A673 (cell line): ENCODE results near the gene NEGR1. TPM values are rescaled to one million over a fixed set of nuclear protein-coding genes. Genes with fewer than 3 reads are reported as not detected.

Experiments
- BruUV-seq: library from RNA; stranded (reverse); fragments of 400-500 nt; replicated peaks from 2 replicates; lab custom pipeline; 2021; lab: Mats Ljungman, UMichigan
- CTCF ChIA-PET: fragments of 300-600 bp; sonication (Branson Sonifier 250); formaldehyde crosslinking; loops from one replicate; lab custom pipeline; 2022; ENCODE audit warnings: antibody characterized with exemption; lab: Charles Lee
- POLR2A ChIA-PET: fragments of 300-600 bp; sonication (Branson Sonifier 250); formaldehyde crosslinking; loops from one replicate; lab custom pipeline; 2022; ENCODE audit warnings: antibody characterized with exemption; ENCODE audit not compliant: low non-redundant PET; lab: Charles Lee
- DNase-seq: peaks from one replicate; pipeline ENCODE4 v3.0.0-alpha.2; 2015; ENCODE audit warnings: low spot score
- H3K27ac ChIP-seq: fragments of 200-600 bp; sonication (generic); 2 replicates; pipeline ENCODE4 v1.5.1; 2016; ENCODE audit warnings: mixed run types, low read depth, mild to moderate bottlenecking, mixed read lengths, antibody characterized with exemption, low read length; ENCODE audit not compliant: poor library complexity, severe bottlenecking
- H3K27me3 ChIP-seq: fragments of 200-600 bp; sonication (generic); replicated peaks from 2 replicates; pipeline ENCODE4 v1.6.1; 2017; ENCODE audit warnings: mixed run types, low read depth, mild to moderate bottlenecking, mixed read lengths, antibody characterized with exemption, low read length; ENCODE audit not compliant: insufficient read depth, poor library complexity
- H3K36me3 ChIP-seq: fragments of 200-600 bp; sonication (generic); 2 replicates; pipeline ENCODE4 v1.6.1; 2016; ENCODE audit warnings: mixed run types, mild to moderate bottlenecking, mixed read lengths, antibody characterized with exemption, low read length; ENCODE audit not compliant: insufficient read depth, poor library complexity, severe bottlenecking
- H3K4me1 ChIP-seq: fragments of 200-600 bp; sonication (generic); 2 replicates; pipeline ENCODE4 v1.6.1; 2017; ENCODE audit warnings: mixed run types, mild to moderate bottlenecking, mixed read lengths, antibody characterized with exemption, low read length; ENCODE audit not compliant: insufficient read depth, poor library complexity, severe bottlenecking
- H3K4me3 ChIP-seq: fragments of 200-600 bp; sonication (generic); 2 replicates; pipeline ENCODE4 v1.5.1; 2016; ENCODE audit warnings: low read depth, mixed run types, mild to moderate bottlenecking, mixed read lengths, low read length; ENCODE audit not compliant: poor library complexity, severe bottlenecking
- H3K9me3 ChIP-seq: fragments of 200-600 bp; sonication (generic); 2 replicates; pipeline ENCODE4 v1.6.1; 2016; ENCODE audit warnings: mixed run types, low read depth, mild to moderate bottlenecking, mixed read lengths, antibody characterized with exemption, low read length; ENCODE audit not compliant: poor library complexity, severe bottlenecking
- EZH2 ChIP-seq: fragments of 200-600 bp; sonication (generic); IDR thresholded peaks from 2 replicates; pipeline ENCODE4 v1.6.1; 2017; ENCODE audit warnings: borderline replicate concordance, low read depth, mild to moderate bottlenecking, mixed read lengths, antibody characterized with exemption, low read length; ENCODE audit not compliant: poor library complexity, severe bottlenecking
- intact Hi-C: fragments of 100-400 bp; cut with micrococcal nuclease; formaldehyde crosslinking; loops from one replicate; pipeline ENCODE4 v1.10.0; 2022; ENCODE audit not compliant: unreplicated experiment
- total RNA-seq: library from RNA; stranded (reverse); gene quantifications from 2 replicates; pipeline ENCODE4 v1.2.3, GENCODE V29; 2021
- TF ChIP-seq, protein P1 (sequence below): fragments of 300-800, 200-600 bp; sonication (generic); conservative IDR thresholded peaks from 2 replicates; pipeline ENCODE4 v1.5.1; 2017; ENCODE audit warnings: low read depth, mild to moderate bottlenecking, antibody characterized with exemption, low read length, moderate library complexity, mixed read lengths

NEGR1 gene
- total RNA-seq, 1 experiment from 2014 or later: 7.6 TPM

- H3K27ac ChIP-seq: no peak overlapping the region
- no TSS peak for BruUV-seq
- no peaks in the 10 kb centered on the region for H3K27me3 ChIP-seq
- CTCF ChIA-PET: no interaction called here
- POLR2A ChIA-PET: no interaction called here
- no peaks in the 10 kb centered on the region for H3K4me1 ChIP-seq
- H3K36me3 ChIP-seq: no peaks in the 10 kb centered on the region
- no peaks in the 10 kb centered on the region for H3K9me3 ChIP-seq
- H3K4me3 ChIP-seq: no peak overlapping the region
- intact Hi-C loops: no loop called here
- no peak for DNase-seq
- no peak for TF ChIP-seq EZH2
Observed at GRCh38 chr1:71944006-71944405, 338.3 kb downstream of the NEGR1 start.

GRCh38 chr1:71940261-71940660 lies 342.1 kb downstream of the NEGR1 start:
- TF ChIP-seq, protein P1, sequence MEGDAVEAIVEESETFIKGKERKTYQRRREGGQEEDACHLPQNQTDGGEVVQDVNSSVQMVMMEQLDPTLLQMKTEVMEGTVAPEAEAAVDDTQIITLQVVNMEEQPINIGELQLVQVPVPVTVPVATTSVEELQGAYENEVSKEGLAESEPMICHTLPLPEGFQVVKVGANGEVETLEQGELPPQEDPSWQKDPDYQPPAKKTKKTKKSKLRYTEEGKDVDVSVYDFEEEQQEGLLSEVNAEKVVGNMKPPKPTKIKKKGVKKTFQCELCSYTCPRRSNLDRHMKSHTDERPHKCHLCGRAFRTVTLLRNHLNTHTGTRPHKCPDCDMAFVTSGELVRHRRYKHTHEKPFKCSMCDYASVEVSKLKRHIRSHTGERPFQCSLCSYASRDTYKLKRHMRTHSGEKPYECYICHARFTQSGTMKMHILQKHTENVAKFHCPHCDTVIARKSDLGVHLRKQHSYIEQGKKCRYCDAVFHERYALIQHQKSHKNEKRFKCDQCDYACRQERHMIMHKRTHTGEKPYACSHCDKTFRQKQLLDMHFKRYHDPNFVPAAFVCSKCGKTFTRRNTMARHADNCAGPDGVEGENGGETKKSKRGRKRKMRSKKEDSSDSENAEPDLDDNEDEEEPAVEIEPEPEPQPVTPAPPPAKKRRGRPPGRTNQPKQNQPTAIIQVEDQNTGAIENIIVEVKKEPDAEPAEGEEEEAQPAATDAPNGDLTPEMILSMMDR: no peak
- TF ChIP-seq EZH2: no peak
- ChIA-PET POLR2A (no interaction called here), CTCF (no interaction called here)
- no peak overlapping the region for H3K4me3 ChIP-seq
- no TSS peak for BruUV-seq
- H3K27ac ChIP-seq: no peak overlapping the region
- no peak for DNase-seq
- no peaks in the 10 kb centered on the region for H3K27me3 ChIP-seq
- no peaks in the 10 kb centered on the region for H3K4me1 ChIP-seq
- intact Hi-C loops: no loop called here
- no peaks in the 10 kb centered on the region for H3K9me3 ChIP-seq
- no peaks in the 10 kb centered on the region for H3K36me3 ChIP-seq

GRCh38 chr1:71930511-71930910 lies 351.8 kb downstream of the NEGR1 start:
- Histone ChIP-seq H3K27ac (no peak overlapping the region), H3K9me3 (no peaks in the 10 kb centered on the region), H3K4me1 (no peaks in the 10 kb centered on the region), H3K27me3 (no peaks in the 10 kb centered on the region), H3K4me3 (no peak overlapping the region), H3K36me3 (no peaks in the 10 kb centered on the region)
- ChIA-PET CTCF (no interaction called here), POLR2A (no interaction called here)
- no TSS peak for BruUV-seq
- no peak for DNase-seq
- intact Hi-C loops: no loop called here
- TF ChIP-seq, protein P1: no peak
- no peak for TF ChIP-seq EZH2

GRCh38 chr1:71921935-71922559 lies 360.3 kb downstream of the NEGR1 start:
- no TSS peak for BruUV-seq
- Histone ChIP-seq H3K4me1 (peaks cover 21% of the 10 kb centered on the region), H3K27ac (no peak overlapping the region), H3K36me3 (no peaks in the 10 kb centered on the region), H3K9me3 (no peaks in the 10 kb centered on the region), H3K27me3 (no peaks in the 10 kb centered on the region), H3K4me3 (no peak overlapping the region)
- ChIA-PET CTCF (no interaction called here), POLR2A (no interaction called here)
- no peak for DNase-seq
- no peak for TF ChIP-seq EZH2
- TF ChIP-seq, protein P1: no peak
- intact Hi-C loops: no loop called here
